ENCODE results near the gene RNF111. TPM values are rescaled to one million over a fixed set of nuclear protein-coding genes. Genes with fewer than 3 reads are reported as not detected.

The RNF111 gene
- total and polyA plus RNA-seq, 9 donors: 12.4 to 25.5 (median 23.1) TPM

GRCh38 chr15:59051873-59052861 lies 64.7 kb downstream of the RNF111 start:
- no peak overlapping the region for H3K4me3 ChIP-seq (ENCODE audit: low read length)
- H3K4me1 ChIP-seq (ENCODE audit: control insufficient read depth, insufficient read depth, low read length): no peaks in the 10 kb centered on the region
- H3K9me3 ChIP-seq (replicated peaks; ENCODE audit: control insufficient read depth, low read depth, low read length): no peaks in the 10 kb centered on the region
- H3K36me3 ChIP-seq (ENCODE audit: control insufficient read depth, insufficient read depth, low read length): peaks cover 9% of the 10 kb centered on the region
- no peak for DNase-seq
- WGBS (ENCODE audit: insufficient coverage): no CpG with 5 or more reads among the region's 2 CpGs
- H3K27me3 ChIP-seq (ENCODE audit: control insufficient read depth, insufficient read depth, low read length): no peaks in the 10 kb centered on the region
- no peak overlapping the region for H3K27ac ChIP-seq (ENCODE audit: low read length)

- no CpG with 5 or more reads among the region's 3 CpGs for WGBS (ENCODE audit: insufficient coverage)
- no peak overlapping the region for H3K27ac ChIP-seq (ENCODE audit: low read length)
- no peaks in the 10 kb centered on the region for H3K9me3 ChIP-seq (replicated peaks; ENCODE audit: control insufficient read depth, low read depth, low read length)
- H3K4me1 ChIP-seq (ENCODE audit: control insufficient read depth, insufficient read depth, low read length): no peaks in the 10 kb centered on the region
- H3K36me3 ChIP-seq (ENCODE audit: control insufficient read depth, insufficient read depth, low read length): peaks cover 8% of the 10 kb centered on the region
- no peaks in the 10 kb centered on the region for H3K27me3 ChIP-seq (ENCODE audit: control insufficient read depth, insufficient read depth, low read length)
- H3K4me3 ChIP-seq (ENCODE audit: low read length): no peak overlapping the region
- DNase-seq: no peak
Measured at GRCh38 chr15:59052915-59053407, 65.5 kb downstream of the RNF111 start.

- H3K4me1 ChIP-seq (ENCODE audit: control insufficient read depth, insufficient read depth, low read length): no peaks in the 10 kb centered on the region
- no peak overlapping the region for H3K4me3 ChIP-seq (ENCODE audit: low read length)
- DNase-seq: no peak
- H3K9me3 ChIP-seq (replicated peaks; ENCODE audit: control insufficient read depth, low read depth, low read length): no peaks in the 10 kb centered on the region
- H3K36me3 ChIP-seq (ENCODE audit: control insufficient read depth, insufficient read depth, low read length): peaks cover 10% of the 10 kb centered on the region
- H3K27me3 ChIP-seq (ENCODE audit: control insufficient read depth, insufficient read depth, low read length): no peaks in the 10 kb centered on the region
- no peak overlapping the region for H3K27ac ChIP-seq (ENCODE audit: low read length)
- WGBS (ENCODE audit: insufficient coverage): no CpG with 5 or more reads among the region's 2 CpGs
Measured at GRCh38 chr15:59053482-59053881, 66.0 kb downstream of the RNF111 start.

GRCh38 chr15:59059076-59059597 lies 71.7 kb downstream of the RNF111 start:
- no peak overlapping the region for H3K27ac ChIP-seq (ENCODE audit: low read length)
- H3K27me3 ChIP-seq (ENCODE audit: control insufficient read depth, insufficient read depth, low read length): no peaks in the 10 kb centered on the region
- no peaks in the 10 kb centered on the region for H3K4me1 ChIP-seq (ENCODE audit: control insufficient read depth, insufficient read depth, low read length)
- no peaks in the 10 kb centered on the region for H3K9me3 ChIP-seq (replicated peaks; ENCODE audit: control insufficient read depth, low read depth, low read length)
- 100% methylated on average over 1 of the region's 2 CpGs for WGBS (ENCODE audit: insufficient coverage)
- DNase-seq: no peak
- H3K36me3 ChIP-seq (ENCODE audit: control insufficient read depth, insufficient read depth, low read length): peaks cover 45% of the 10 kb centered on the region
- no peak overlapping the region for H3K4me3 ChIP-seq (ENCODE audit: low read length)

GRCh38 chr15:59060348-59060747 lies 72.9 kb downstream of the RNF111 start:
- H3K27me3 ChIP-seq (ENCODE audit: control insufficient read depth, insufficient read depth, low read length): no peaks in the 10 kb centered on the region
- no peaks in the 10 kb centered on the region for H3K9me3 ChIP-seq (replicated peaks; ENCODE audit: control insufficient read depth, low read depth, low read length)
- no CpG with 5 or more reads among the region's 4 CpGs for WGBS (ENCODE audit: insufficient coverage)
- H3K4me3 ChIP-seq (ENCODE audit: low read length): no peak overlapping the region
- H3K36me3 ChIP-seq (ENCODE audit: control insufficient read depth, insufficient read depth, low read length): peaks cover 47% of the 10 kb centered on the region
- no peaks in the 10 kb centered on the region for H3K4me1 ChIP-seq (ENCODE audit: control insufficient read depth, insufficient read depth, low read length)
- H3K27ac ChIP-seq (ENCODE audit: low read length): no peak overlapping the region
- no peak for DNase-seq

GRCh38 chr15:59063042-59063441 lies 75.6 kb downstream of the RNF111 start:
- Histone ChIP-seq H3K4me3 (ENCODE audit: low read length) (no peak overlapping the region), H3K4me1 (ENCODE audit: control insufficient read depth, insufficient read depth, low read length) (no peaks in the 10 kb centered on the region), H3K27ac (ENCODE audit: low read length) (no peak overlapping the region), H3K9me3 (replicated peaks; ENCODE audit: control insufficient read depth, low read depth, low read length) (no peaks in the 10 kb centered on the region), H3K27me3 (ENCODE audit: control insufficient read depth, insufficient read depth, low read length) (no peaks in the 10 kb centered on the region), H3K36me3 (ENCODE audit: control insufficient read depth, insufficient read depth, low read length) (peaks cover 57% of the 10 kb centered on the region)
- no CpG with 5 or more reads among the region's 4 CpGs for WGBS (ENCODE audit: insufficient coverage)
- DNase-seq: peak; percentile 5

- peaks cover 43% of the 10 kb centered on the region for H3K36me3 ChIP-seq (ENCODE audit: control insufficient read depth, insufficient read depth, low read length)
- WGBS (ENCODE audit: insufficient coverage): no CpG with 5 or more reads among the region's 1 CpG
- no peak overlapping the region for H3K27ac ChIP-seq (ENCODE audit: low read length)
- H3K27me3 ChIP-seq (ENCODE audit: control insufficient read depth, insufficient read depth, low read length): no peaks in the 10 kb centered on the region
- no peak for DNase-seq
- no peaks in the 10 kb centered on the region for H3K4me1 ChIP-seq (ENCODE audit: control insufficient read depth, insufficient read depth, low read length)
- H3K9me3 ChIP-seq (replicated peaks; ENCODE audit: control insufficient read depth, low read depth, low read length): peaks cover 10% of the 10 kb centered on the region
- H3K4me3 ChIP-seq (ENCODE audit: low read length): no peak overlapping the region
Measured at GRCh38 chr15:59069430-59069829, 82.0 kb downstream of the RNF111 start.

- no peak for DNase-seq
- Histone ChIP-seq H3K27ac (ENCODE audit: low read length) (no peak overlapping the region), H3K9me3 (replicated peaks; ENCODE audit: control insufficient read depth, low read depth, low read length) (peaks cover 10% of the 10 kb centered on the region), H3K4me1 (ENCODE audit: control insufficient read depth, insufficient read depth, low read length) (no peaks in the 10 kb centered on the region), H3K4me3 (ENCODE audit: low read length) (no peak overlapping the region), H3K27me3 (ENCODE audit: control insufficient read depth, insufficient read depth, low read length) (no peaks in the 10 kb centered on the region), H3K36me3 (ENCODE audit: control insufficient read depth, insufficient read depth, low read length) (peaks cover 33% of the 10 kb centered on the region)
- no CpG with 5 or more reads among the region's 1 CpG for WGBS (ENCODE audit: insufficient coverage)
Measured at GRCh38 chr15:59074607-59075006, 87.1 kb downstream of the RNF111 start.

GRCh38 chr15:59087731-59088130 lies 100.3 kb downstream of the RNF111 start:
- DNase-seq: no peak
- H3K36me3 ChIP-seq (ENCODE audit: control insufficient read depth, insufficient read depth, low read length): peaks cover 33% of the 10 kb centered on the region
- no peaks in the 10 kb centered on the region for H3K4me1 ChIP-seq (ENCODE audit: control insufficient read depth, insufficient read depth, low read length)
- no peaks in the 10 kb centered on the region for H3K27me3 ChIP-seq (ENCODE audit: control insufficient read depth, insufficient read depth, low read length)
- 81% methylated on average over 2 of the region's 2 CpGs for WGBS (ENCODE audit: insufficient coverage)
- no peak overlapping the region for H3K27ac ChIP-seq (ENCODE audit: low read length)
- H3K9me3 ChIP-seq (replicated peaks; ENCODE audit: control insufficient read depth, low read depth, low read length): no peaks in the 10 kb centered on the region
- H3K4me3 ChIP-seq (ENCODE audit: low read length): no peak overlapping the region

- no peak for DNase-seq
- WGBS (ENCODE audit: insufficient coverage): no CpG with 5 or more reads among the region's 1 CpG
- Histone ChIP-seq H3K27ac (ENCODE audit: low read length) (no peak overlapping the region), H3K36me3 (ENCODE audit: control insufficient read depth, insufficient read depth, low read length) (peaks cover 20% of the 10 kb centered on the region), H3K4me1 (ENCODE audit: control insufficient read depth, insufficient read depth, low read length) (no peaks in the 10 kb centered on the region), H3K9me3 (replicated peaks; ENCODE audit: control insufficient read depth, low read depth, low read length) (no peaks in the 10 kb centered on the region), H3K27me3 (ENCODE audit: control insufficient read depth, insufficient read depth, low read length) (no peaks in the 10 kb centered on the region), H3K4me3 (ENCODE audit: low read length) (no peak overlapping the region)
Measured at GRCh38 chr15:59094077-59094476, 106.6 kb downstream of the RNF111 start.

Measured in muscle of leg (tissue), 11 donors.